Measurements from ENCODE around the gene KIAA1217.
A peak's percentile ranks its signal among the peaks of the same experiment; 100 is the strongest.

DNA sequence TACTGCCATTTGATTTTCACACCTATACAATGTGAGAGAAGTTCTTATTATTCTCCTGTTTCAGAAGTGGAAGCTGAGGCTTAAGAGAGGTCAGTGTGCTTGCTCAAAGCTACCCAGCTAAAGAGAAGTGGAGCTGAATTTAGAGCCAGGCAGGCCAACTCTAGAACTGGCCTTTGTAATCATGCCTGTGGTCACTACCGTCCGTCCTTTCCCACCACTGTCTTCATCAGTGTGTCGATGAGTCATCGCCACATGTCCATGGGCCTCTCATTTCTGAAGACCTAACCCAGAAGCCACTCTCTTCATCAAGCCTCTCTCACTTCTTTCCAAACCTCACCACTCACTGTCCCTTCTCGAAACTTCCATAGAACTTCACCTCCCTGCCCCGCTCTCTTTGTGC is 237.8 kb downstream of the KIAA1217 start:
- TF ChIP-seq, protein P1, sequence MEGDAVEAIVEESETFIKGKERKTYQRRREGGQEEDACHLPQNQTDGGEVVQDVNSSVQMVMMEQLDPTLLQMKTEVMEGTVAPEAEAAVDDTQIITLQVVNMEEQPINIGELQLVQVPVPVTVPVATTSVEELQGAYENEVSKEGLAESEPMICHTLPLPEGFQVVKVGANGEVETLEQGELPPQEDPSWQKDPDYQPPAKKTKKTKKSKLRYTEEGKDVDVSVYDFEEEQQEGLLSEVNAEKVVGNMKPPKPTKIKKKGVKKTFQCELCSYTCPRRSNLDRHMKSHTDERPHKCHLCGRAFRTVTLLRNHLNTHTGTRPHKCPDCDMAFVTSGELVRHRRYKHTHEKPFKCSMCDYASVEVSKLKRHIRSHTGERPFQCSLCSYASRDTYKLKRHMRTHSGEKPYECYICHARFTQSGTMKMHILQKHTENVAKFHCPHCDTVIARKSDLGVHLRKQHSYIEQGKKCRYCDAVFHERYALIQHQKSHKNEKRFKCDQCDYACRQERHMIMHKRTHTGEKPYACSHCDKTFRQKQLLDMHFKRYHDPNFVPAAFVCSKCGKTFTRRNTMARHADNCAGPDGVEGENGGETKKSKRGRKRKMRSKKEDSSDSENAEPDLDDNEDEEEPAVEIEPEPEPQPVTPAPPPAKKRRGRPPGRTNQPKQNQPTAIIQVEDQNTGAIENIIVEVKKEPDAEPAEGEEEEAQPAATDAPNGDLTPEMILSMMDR (conservative IDR thresholded peaks at IDR 0.05; ENCODE audit: low read depth, low read length): no peak
- TF ChIP-seq CEBPB (IDR thresholded peaks at IDR 0.05; ENCODE audit: low read depth, low read length) (peak; percentile 60; the same call in 1 of the 2 replicates), MXI1 (IDR thresholded peaks at IDR 0.05; ENCODE audit: borderline replicate concordance, low read depth, low read length) (peak; percentile 43; the same call in 1 of the 2 replicates), RFX5 (IDR thresholded peaks at IDR 0.05; ENCODE audit: low read depth, low read length) (no peak), POLR2A (IDR thresholded peaks at IDR 0.05; ENCODE audit: low read depth, low read length) (no peak; the same call in 1 of the 2 replicates), MAFK (IDR thresholded peaks at IDR 0.05; ENCODE audit: low read depth, low read length) (no peak), NFE2L2 (IDR thresholded peaks at IDR 0.05; ENCODE audit: low read depth, low read length) (no peak; the same call in 1 of the 2 replicates), CHD1 (IDR thresholded peaks at IDR 0.05; ENCODE audit: low read depth, low read length) (no peak), SMC3 (IDR thresholded peaks at IDR 0.05; ENCODE audit: low read depth, low read length) (no peak), BHLHE40 (IDR thresholded peaks at IDR 0.05; ENCODE audit: low read depth, low read length) (peak; percentile 79), RAD21 (IDR thresholded peaks at IDR 0.05; ENCODE audit: low read length) (no peak; the same call in 1 of the 2 replicates)
- TF ChIP-seq, protein P2, sequence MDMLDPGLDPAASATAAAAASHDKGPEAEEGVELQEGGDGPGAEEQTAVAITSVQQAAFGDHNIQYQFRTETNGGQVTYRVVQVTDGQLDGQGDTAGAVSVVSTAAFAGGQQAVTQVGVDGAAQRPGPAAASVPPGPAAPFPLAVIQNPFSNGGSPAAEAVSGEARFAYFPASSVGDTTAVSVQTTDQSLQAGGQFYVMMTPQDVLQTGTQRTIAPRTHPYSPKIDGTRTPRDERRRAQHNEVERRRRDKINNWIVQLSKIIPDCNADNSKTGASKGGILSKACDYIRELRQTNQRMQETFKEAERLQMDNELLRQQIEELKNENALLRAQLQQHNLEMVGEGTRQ (IDR thresholded peaks at IDR 0.05; ENCODE audit: low read depth, low read length): peak; percentile 76
